Gastroesophageal sphincter (tissue), 4 donors: ENCODE results near the gene MADCAM1. TPM values are rescaled to one million over a fixed set of nuclear protein-coding genes. Genes with fewer than 3 reads are reported as not detected.

Experiments
- ATAC-seq: fragments of 150-250 bp; one replicate; pipeline ENCODE4 v1.9.1; 2016; ENCODE audit warnings: mild to moderate bottlenecking, moderate library complexity
- H3K27ac ChIP-seq, 4 donors: fragments of 200-600 bp; sonication (generic) in 3 of 4; 1 replicate in 3 of 4; 2 replicates in 1 of 4; pipeline ENCODE4 v1.5.1; 2016 to 2019
- H3K27me3 ChIP-seq: fragments of 200-600 bp; sonication (generic); one replicate; pipeline ENCODE4 v1.5.1; 2019
- H3K36me3 ChIP-seq, 2 donors: fragments of 200-600 bp; sonication (generic); one replicate each; pipeline ENCODE4 v1.5.1; 2019; ENCODE audit warnings: control low read depth in 1 of 2
- H3K4me1 ChIP-seq, 3 donors: fragments of 200-600 bp; sonication (generic); 1 replicate in 2 of 3; 2 replicates in 1 of 3; pipeline ENCODE4 v1.5.1; 2016 to 2019; ENCODE audit warnings: control low read depth in 2 of 3
- H3K4me3 ChIP-seq, 2 donors: fragments of 200-600 bp; sonication (generic); one replicate each; pipeline ENCODE4 v1.5.1; 2019; ENCODE audit warnings: mild to moderate bottlenecking in 1 of 2, moderate library complexity in 1 of 2
- H3K9me3 ChIP-seq, 3 donors: fragments of 200-600 bp; sonication (generic); one replicate each; pipeline ENCODE4 v1.5.1; 2017 to 2019; ENCODE audit warnings: control low read depth in 2 of 3
- EP300 ChIP-seq: sonication (generic); formaldehyde crosslinking; IDR thresholded peaks from one replicate; pipeline ENCODE4 v1.6.1; 2017; ENCODE audit warnings: antibody characterized with exemption, mild to moderate bottlenecking
- POLR2A ChIP-seq, 2 donors: fragments of 450-650 bp; IDR thresholded peaks; one replicate each; pipeline ENCODE4 v1.6.1; 2017; ENCODE audit warnings: antibody characterized with exemption in 2 of 2, mild to moderate bottlenecking in 2 of 2, moderate library complexity in 1 of 2
- POLR2AphosphoS5 ChIP-seq: sonication (generic); formaldehyde crosslinking; IDR thresholded peaks from one replicate; pipeline ENCODE4 v1.6.1; 2017; ENCODE audit warnings: antibody characterized with exemption
- WGBS, 2 donors: methylation state at CpG; one replicate each; pipeline ENCODE4 v1.1.5; 2018; ENCODE audit warnings: low coverage in 1 of 2; 5-methylcytosine and 5-hydroxymethylcytosine counted together
- total RNA-seq, 4 donors: library from RNA; depleted of rRNA; stranded (reverse); fragments of >200 nt; gene quantifications; one replicate each; pipeline ENCODE4 v1.1.0, GENCODE V29; 2016
- TF ChIP-seq, protein P1 (sequence below), 4 experiments: fragments of 200-600 bp in 2 of 4; fragments of 450-650 bp in 2 of 4; sonication (generic) in 1 of 4; IDR thresholded peaks; one replicate each; pipeline ENCODE4 v1.5.1; 2017 to 2019; ENCODE audit warnings: antibody characterized with exemption in 4 of 4, mild to moderate bottlenecking in 2 of 4, moderate library complexity in 2 of 4

The MADCAM1 gene
- total RNA-seq, 4 donors from 2014 or later, result 0.20 to 0.46 (median 0.40) TPM; not detected in 1

DNA sequence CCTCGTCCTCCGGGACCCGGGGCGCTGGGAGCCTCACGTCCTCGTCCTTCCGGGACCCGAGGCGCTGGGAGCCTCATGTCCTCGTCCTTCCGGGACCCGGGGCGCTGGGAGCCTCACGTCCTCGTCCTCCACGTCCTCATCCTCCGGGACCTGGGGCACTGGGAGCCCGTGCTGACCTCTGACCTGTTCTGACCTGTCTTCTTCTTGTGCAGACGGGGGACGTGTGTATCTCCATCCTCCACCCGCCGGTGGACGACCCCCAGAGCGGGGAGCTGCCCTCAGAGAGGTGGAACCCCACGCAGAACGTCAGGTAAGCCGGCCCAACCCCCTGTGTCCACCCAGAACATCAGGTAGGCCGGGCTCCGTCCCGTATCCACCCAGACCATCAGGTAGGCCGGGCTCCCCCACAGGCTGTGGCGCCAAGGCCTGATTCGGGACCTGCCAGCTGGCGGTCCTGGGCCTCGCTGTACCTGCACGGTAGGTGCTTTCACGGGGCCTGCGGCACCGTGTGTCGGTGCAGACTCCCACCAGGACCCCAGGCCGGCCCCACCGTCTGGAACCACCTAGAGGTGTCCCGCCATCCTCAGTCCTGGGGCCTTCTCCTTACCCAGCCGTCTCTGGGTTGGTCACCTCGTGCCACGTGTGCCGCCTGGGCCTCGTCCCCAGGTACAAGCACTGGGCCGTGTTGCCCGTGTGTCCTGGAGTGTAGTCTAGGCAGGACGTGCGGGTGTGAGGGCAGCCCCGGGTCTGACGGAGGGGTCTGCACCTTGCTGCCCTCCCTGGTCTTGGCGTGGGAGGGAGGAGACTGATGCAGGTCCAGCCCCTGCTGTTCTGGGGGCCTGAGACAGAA lies 40.0 kb downstream of the MADCAM1 start:
- Histone ChIP-seq H3K4me3 (no peak overlapping the region), H3K27ac (no peak overlapping the region), H3K4me1 (peaks cover 0 to 45% (median 21%) of the 10 kb centered on the region in 3 donors), H3K36me3 (peaks cover 3 to 54% of the 10 kb centered on the region in 2 donors), H3K9me3 (no peaks in the 10 kb centered on the region), H3K27me3 (no peaks in the 10 kb centered on the region)
- no peak for ATAC-seq
- TF ChIP-seq EP300 (no peak), POLR2AphosphoS5 (no peak)
- TF ChIP-seq, protein P1, sequence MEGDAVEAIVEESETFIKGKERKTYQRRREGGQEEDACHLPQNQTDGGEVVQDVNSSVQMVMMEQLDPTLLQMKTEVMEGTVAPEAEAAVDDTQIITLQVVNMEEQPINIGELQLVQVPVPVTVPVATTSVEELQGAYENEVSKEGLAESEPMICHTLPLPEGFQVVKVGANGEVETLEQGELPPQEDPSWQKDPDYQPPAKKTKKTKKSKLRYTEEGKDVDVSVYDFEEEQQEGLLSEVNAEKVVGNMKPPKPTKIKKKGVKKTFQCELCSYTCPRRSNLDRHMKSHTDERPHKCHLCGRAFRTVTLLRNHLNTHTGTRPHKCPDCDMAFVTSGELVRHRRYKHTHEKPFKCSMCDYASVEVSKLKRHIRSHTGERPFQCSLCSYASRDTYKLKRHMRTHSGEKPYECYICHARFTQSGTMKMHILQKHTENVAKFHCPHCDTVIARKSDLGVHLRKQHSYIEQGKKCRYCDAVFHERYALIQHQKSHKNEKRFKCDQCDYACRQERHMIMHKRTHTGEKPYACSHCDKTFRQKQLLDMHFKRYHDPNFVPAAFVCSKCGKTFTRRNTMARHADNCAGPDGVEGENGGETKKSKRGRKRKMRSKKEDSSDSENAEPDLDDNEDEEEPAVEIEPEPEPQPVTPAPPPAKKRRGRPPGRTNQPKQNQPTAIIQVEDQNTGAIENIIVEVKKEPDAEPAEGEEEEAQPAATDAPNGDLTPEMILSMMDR (IDR thresholded peaks at IDR 0.05), result no peak
- WGBS, 2 donors, result no CpG with 5 or more reads among the region's 55 CpGs

DNA sequence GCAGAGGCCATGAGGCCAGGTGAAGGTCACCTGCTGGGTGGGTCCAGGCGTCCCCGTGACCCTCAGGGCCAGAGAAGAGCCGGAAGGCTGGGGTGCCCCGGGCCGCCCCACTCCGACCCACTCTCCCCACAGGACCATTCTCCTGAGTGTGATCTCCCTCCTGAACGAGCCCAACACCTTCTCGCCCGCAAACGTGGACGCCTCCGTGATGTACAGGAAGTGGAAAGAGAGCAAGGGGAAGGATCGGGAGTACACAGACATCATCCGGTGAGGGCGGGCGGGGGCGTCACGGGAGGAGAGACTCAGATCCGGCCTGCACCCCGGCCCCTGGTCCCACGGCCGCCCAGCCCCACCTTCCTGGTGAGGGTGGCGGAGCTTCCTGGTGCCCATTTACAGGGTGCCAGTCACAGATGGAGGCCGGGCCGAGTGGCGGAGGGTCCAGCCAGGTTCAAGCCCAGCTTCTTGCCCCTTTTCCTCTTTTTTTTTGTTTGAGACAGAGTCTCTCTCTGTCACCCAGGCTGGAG lies 40.7 kb downstream of the MADCAM1 start:
- peaks cover 0 to 45% (median 21%) of the 10 kb centered on the region in 3 donors for H3K4me1 ChIP-seq
- WGBS, 2 donors, result 100% methylated on average over 3 to 5 of the region's 26 CpGs
- peaks cover 3 to 61% of the 10 kb centered on the region in 2 donors for H3K36me3 ChIP-seq

DNA sequence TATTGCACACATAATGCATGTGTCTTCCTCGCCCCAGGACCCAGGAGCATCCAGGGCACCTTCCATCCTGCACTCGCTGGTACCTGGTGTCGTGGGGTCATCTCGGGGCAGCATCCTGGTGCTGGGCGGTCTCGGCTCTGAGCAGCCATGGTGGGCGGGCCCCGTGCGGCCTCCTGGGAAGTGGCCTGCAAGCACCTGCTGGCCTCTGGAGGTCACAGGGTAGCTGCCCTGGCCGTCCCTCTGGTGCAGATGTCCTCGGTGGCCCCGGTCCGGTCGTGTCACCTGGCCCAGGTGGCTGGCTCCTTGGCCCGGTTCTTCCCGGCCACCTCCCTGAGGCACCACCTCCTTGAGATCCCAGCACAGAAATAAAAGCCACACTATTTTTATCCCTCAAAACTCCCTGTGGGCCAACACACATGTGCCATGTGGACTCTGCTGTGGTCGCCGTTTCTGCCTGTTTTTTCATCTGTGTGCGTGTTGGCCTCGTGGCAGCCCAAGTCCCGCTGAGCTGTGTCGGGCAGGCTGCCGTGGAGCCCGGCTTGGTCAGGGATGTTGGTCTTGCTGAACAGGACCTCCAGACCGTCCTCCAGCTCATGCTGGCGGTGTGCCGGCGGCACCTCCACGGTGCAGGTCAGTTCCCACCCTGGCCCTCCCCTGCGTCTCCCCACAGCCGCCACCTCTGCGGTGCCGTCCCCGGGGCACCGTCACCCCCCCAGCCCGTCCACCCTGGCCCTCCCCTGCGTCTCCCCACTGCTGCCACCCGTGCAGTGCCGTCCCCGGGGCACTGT lies 42.5 kb downstream of the MADCAM1 start:
- Histone ChIP-seq H3K27me3 (no peaks in the 10 kb centered on the region), H3K4me3 (no peak overlapping the region), H3K4me1 (peaks cover 0 to 34% (median 13%) of the 10 kb centered on the region in 3 donors), H3K36me3 (peaks cover 3 to 75% of the 10 kb centered on the region in 2 donors), H3K27ac (no peak overlapping the region), H3K9me3 (no peaks in the 10 kb centered on the region)
- 49 to 64% methylated on average over 9 to 13 of the region's 40 CpGs for WGBS, 2 donors
- no peak for ATAC-seq
- TF ChIP-seq POLR2AphosphoS5 (no peak), EP300 (no peak), POLR2A (IDR thresholded peaks at IDR 0.05) (no peak)
- TF ChIP-seq, protein P1 (IDR thresholded peaks at IDR 0.05), result no peak

More for the DNA sequence above, 40.7 kb downstream of the MADCAM1 start:
- Histone ChIP-seq H3K9me3 (no peaks in the 10 kb centered on the region), H3K27ac (no peak overlapping the region), H3K4me3 (no peak overlapping the region), H3K27me3 (no peaks in the 10 kb centered on the region)
- TF ChIP-seq POLR2AphosphoS5 (no peak), EP300 (no peak), POLR2A (IDR thresholded peaks at IDR 0.05) (no peak)
- TF ChIP-seq, protein P1 (IDR thresholded peaks at IDR 0.05), result no peak
- ATAC-seq, result no peak

DNA sequence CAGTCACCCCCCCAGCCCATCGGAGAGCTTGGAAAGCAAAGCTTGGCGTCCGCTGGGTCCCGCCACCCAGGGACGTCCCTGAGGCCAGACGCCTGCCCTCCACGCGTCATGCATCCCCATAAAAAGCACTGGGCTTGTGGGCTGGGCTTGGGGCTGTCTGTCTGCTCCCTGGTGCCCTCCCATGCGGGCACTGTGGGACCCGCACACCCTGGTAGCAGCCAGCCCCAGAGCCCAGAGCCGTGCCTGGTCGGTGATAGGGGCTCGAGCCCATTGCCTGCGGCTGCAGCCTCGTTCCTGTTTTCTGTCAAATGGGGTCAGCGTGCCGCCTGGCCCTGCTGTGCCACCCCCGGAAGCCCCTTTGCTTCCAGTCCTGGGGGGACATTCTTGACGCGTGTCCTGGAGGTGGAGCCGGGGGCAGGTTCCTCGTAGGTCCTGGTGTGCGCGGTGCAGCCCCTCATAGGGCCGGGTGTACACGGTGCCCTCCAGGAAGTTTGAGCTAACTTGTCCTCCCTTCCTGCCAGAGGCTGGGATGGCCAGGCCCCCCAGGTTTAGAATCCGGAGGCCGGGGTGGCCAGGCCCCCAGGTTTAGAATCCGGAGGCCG lies 43.2 kb downstream of the MADCAM1 start:
- no peak for ATAC-seq
- TF ChIP-seq, protein P1 (IDR thresholded peaks at IDR 0.05), result no peak
- TF ChIP-seq POLR2AphosphoS5 (no peak), POLR2A (IDR thresholded peaks at IDR 0.05) (no peak), EP300 (no peak)
- no CpG with 5 or more reads among the region's 30 CpGs for WGBS, 2 donors
- Histone ChIP-seq H3K27ac (no peak overlapping the region), H3K9me3 (no peaks in the 10 kb centered on the region), H3K27me3 (no peaks in the 10 kb centered on the region), H3K4me1 (peaks cover 0 to 33% (median 8%) of the 10 kb centered on the region in 3 donors), H3K36me3 (peaks cover 3 to 75% of the 10 kb centered on the region in 2 donors), H3K4me3 (no peak overlapping the region)
